Aorta (tissue), 5 donors: ENCODE data around the gene ACTRT2. TPM values are rescaled to one million over a fixed set of nuclear protein-coding genes. Genes with fewer than 3 reads are reported as not detected.

ENCODE experiments used
- ATAC-seq: fragments of 200-7000 bp; cut with Tn5 transposase; one replicate; pipeline ENCODE4 v1.9.1; 2022; ENCODE audit warnings: moderate library complexity; ENCODE audit not compliant: low FRiP score
- DNase-seq, 2 donors: peaks; one replicate each; pipeline ENCODE4 v3.0.0-alpha.2; 2020
- H3K27ac ChIP-seq, 2 donors: one replicate each; pipeline ENCODE4 v1.5.1; 2013; ENCODE audit warnings: low read length in 2 of 2, mild to moderate bottlenecking in 2 of 2, moderate library complexity in 2 of 2, control low read depth in 1 of 2, inconsistent platforms in 1 of 2, low read depth in 1 of 2
- H3K27me3 ChIP-seq, 2 donors: one replicate each; pipeline ENCODE4 v1.6.1; 2013; ENCODE audit warnings: control low read depth in 1 of 2, low read length in 1 of 2, mild to moderate bottlenecking in 1 of 2, moderate library complexity in 1 of 2; ENCODE audit not compliant: insufficient read depth in 2 of 2, control insufficient read depth in 1 of 2
- H3K36me3 ChIP-seq, 2 donors: one replicate each; pipeline ENCODE4 v1.6.1; 2013; ENCODE audit warnings: control low read depth in 1 of 2, low read length in 1 of 2, mild to moderate bottlenecking in 1 of 2; ENCODE audit not compliant: insufficient read depth in 2 of 2, control insufficient read depth in 1 of 2
- H3K4me1 ChIP-seq, 2 donors: one replicate each; pipeline ENCODE4 v1.6.1; 2013; ENCODE audit warnings: low read length in 2 of 2, control low read depth in 1 of 2, mild to moderate bottlenecking in 1 of 2, moderate library complexity in 1 of 2; ENCODE audit not compliant: insufficient read depth in 2 of 2, control insufficient read depth in 1 of 2
- H3K4me3 ChIP-seq, 2 donors: one replicate each; pipeline ENCODE4 v1.5.1; 2013; ENCODE audit warnings: low read length in 2 of 2, control low read depth in 1 of 2, mild to moderate bottlenecking in 1 of 2
- H3K9me3 ChIP-seq: one replicate; pipeline ENCODE4 v1.6.1; 2013; ENCODE audit warnings: mild to moderate bottlenecking, low read length; ENCODE audit not compliant: control insufficient read depth
- WGBS, 2 donors: extraction: QIAGEN DNeasy Blood & Tissue Kit; methylation state at CpG; one replicate each; pipeline ENCODE4 v1.1.7; 2013; 5-methylcytosine and 5-hydroxymethylcytosine counted together
- intact Hi-C, 2 donors: fragments of 100-400 bp; cut with DNase I; formaldehyde crosslinking; loops; one replicate each; pipeline versions ENCODE4 v1.14.2 to v1.15.0; 2022
- polyA plus RNA-seq, 2 donors: library from polyadenylated mRNA; stranded (reverse); fragments of 200-250 nt; gene quantifications; one replicate each; pipeline ENCODE4 v1.2.3, GENCODE V29; 2013
- total RNA-seq, 2 donors: library from RNA; stranded (reverse); fragmentation: NEBNext Ultra II Directional; extraction: Animal tissue kit (Norgen Biotek cat#: 25700); gene quantifications; one replicate each; pipeline ENCODE4 v1.2.1, GENCODE V29; 2021
- donor health status: healthy with polysubstance abuse.
- donor health status: Bipolar disorder and iron deficiency.
- donor health status: DM: no; HTN: no; CAD: no.
- donor health status: DM: no; HTN: no; CAD: no.
- donor health status: DM: yes; HTN: yes; CAD: no.

ACTRT2 gene
- total and polyA plus RNA-seq, 4 donors, result not detected

GRCh38 chr1:3042481-3042880 lies 21.2 kb downstream of the ACTRT2 start:
- intact Hi-C loops, result no loop called here
- WGBS, 2 donors, result 94 to 97% methylated on average over 9 of the region's 9 CpGs
- DNase-seq, result no peak
- Histone ChIP-seq H3K36me3 (no peaks in the 10 kb centered on the region), H3K27ac (no peak overlapping the region), H3K9me3 (no peaks in the 10 kb centered on the region), H3K4me1 (no peaks in the 10 kb centered on the region), H3K4me3 (no peak overlapping the region), H3K27me3 (no peaks in the 10 kb centered on the region)
- ATAC-seq, result no peak

GRCh38 chr1:3049164-3049563 lies 27.9 kb downstream of the ACTRT2 start:
- no peak overlapping the region for H3K4me3 ChIP-seq
- ATAC-seq (no peak), DNase-seq (peak in 1 of 2 donors; percentile 39)
- H3K36me3 ChIP-seq, result no peaks in the 10 kb centered on the region
- WGBS, 2 donors, result 90 to 94% methylated on average over 7 of the region's 7 CpGs
- H3K9me3 ChIP-seq, result no peaks in the 10 kb centered on the region
- H3K27me3 ChIP-seq, result no peaks in the 10 kb centered on the region
- intact Hi-C loops, result no loop called here
- no peak overlapping the region for H3K27ac ChIP-seq
- no peaks in the 10 kb centered on the region for H3K4me1 ChIP-seq

GRCh38 chr1:3049905-3050304 lies 28.6 kb downstream of the ACTRT2 start:
- 87 to 92% methylated on average over 2 of the region's 2 CpGs for WGBS, 2 donors
- Histone ChIP-seq H3K4me3 (no peak overlapping the region), H3K36me3 (no peaks in the 10 kb centered on the region), H3K9me3 (no peaks in the 10 kb centered on the region), H3K27ac (no peak overlapping the region), H3K27me3 (no peaks in the 10 kb centered on the region), H3K4me1 (no peaks in the 10 kb centered on the region)
- ATAC-seq (peak; percentile 35), DNase-seq (no peak)
- intact Hi-C loops, result loop anchor here in 1 of 2 donors (10.0 kb wide), 1 partner anchor 135 kb away; no protein-coding TSS in a partner anchor

- Histone ChIP-seq H3K27me3 (no peaks in the 10 kb centered on the region), H3K36me3 (no peaks in the 10 kb centered on the region), H3K27ac (no peak overlapping the region), H3K9me3 (no peaks in the 10 kb centered on the region), H3K4me3 (no peak overlapping the region), H3K4me1 (no peaks in the 10 kb centered on the region)
- ATAC-seq (no peak), DNase-seq (no peak)
- intact Hi-C loops, result loop anchor here in 1 of 2 donors (10.0 kb wide), 1 partner anchor 136 kb away; no protein-coding TSS in a partner anchor
Measured at GRCh38 chr1:3050603-3051002, 29.3 kb downstream of the ACTRT2 start.

- 92 to 93% methylated on average over 3 of the region's 3 CpGs for WGBS, 2 donors
- Histone ChIP-seq H3K36me3 (no peaks in the 10 kb centered on the region), H3K9me3 (no peaks in the 10 kb centered on the region), H3K27me3 (no peaks in the 10 kb centered on the region), H3K4me1 (no peaks in the 10 kb centered on the region), H3K27ac (no peak overlapping the region), H3K4me3 (no peak overlapping the region)
- DNase-seq (no peak), ATAC-seq (no peak)
- intact Hi-C loops, result loop anchor here in 1 of 2 donors (10.0 kb wide), 1 partner anchor 137 kb away; no protein-coding TSS in a partner anchor
Measured at GRCh38 chr1:3051270-3052268, 30.3 kb downstream of the ACTRT2 start.

- WGBS, 2 donors, result 93% methylated on average over 5 of the region's 5 CpGs
- H3K4me3 ChIP-seq, result no peak overlapping the region
- no peaks in the 10 kb centered on the region for H3K27me3 ChIP-seq
- DNase-seq, result peak in 1 of 2 donors; percentile 58
- H3K27ac ChIP-seq, result no peak overlapping the region
- no peak for ATAC-seq
- no peaks in the 10 kb centered on the region for H3K9me3 ChIP-seq
- H3K4me1 ChIP-seq, result no peaks in the 10 kb centered on the region
- H3K36me3 ChIP-seq, result no peaks in the 10 kb centered on the region
- intact Hi-C loops, result loop anchor here in 1 of 2 donors (10.0 kb wide), 1 partner anchor 138 kb away; no protein-coding TSS in a partner anchor
Measured at GRCh38 chr1:3052501-3052900, 31.2 kb downstream of the ACTRT2 start.

- Histone ChIP-seq H3K27ac (no peak overlapping the region), H3K27me3 (no peaks in the 10 kb centered on the region), H3K4me1 (no peaks in the 10 kb centered on the region), H3K36me3 (no peaks in the 10 kb centered on the region), H3K4me3 (no peak overlapping the region), H3K9me3 (no peaks in the 10 kb centered on the region)
- intact Hi-C loops, result loop anchor here in 1 of 2 donors (10.0 kb wide), 1 partner anchor 139 kb away; no protein-coding TSS in a partner anchor
- 91 to 92% methylated on average over 9 of the region's 9 CpGs for WGBS, 2 donors
- DNase-seq (peak in 1 of 2 donors; percentile 38), ATAC-seq (no peak)
Measured at GRCh38 chr1:3053366-3053980, 32.2 kb downstream of the ACTRT2 start.

GRCh38 chr1:3053986-3054385 lies 32.7 kb downstream of the ACTRT2 start:
- H3K27ac ChIP-seq, result no peak overlapping the region
- WGBS, 2 donors, result 87 to 91% methylated on average over 6 of the region's 6 CpGs
- no peaks in the 10 kb centered on the region for H3K36me3 ChIP-seq
- no peaks in the 10 kb centered on the region for H3K4me1 ChIP-seq
- no peaks in the 10 kb centered on the region for H3K27me3 ChIP-seq
- no peak for ATAC-seq
- no peaks in the 10 kb centered on the region for H3K9me3 ChIP-seq
- no peak overlapping the region for H3K4me3 ChIP-seq
- DNase-seq, result no peak
- intact Hi-C loops, result loop anchor here in 1 of 2 donors (10.0 kb wide), 1 partner anchor 139 kb away; no protein-coding TSS in a partner anchor
